Mucosa of rectum (tissue), 2 donors: ENCODE data around the gene MRC2.
"Not testable (repeated sequence)": the region's sequence is repeated elsewhere in the genome, so short reads cannot be mapped to it uniquely, and the experiment has no call there.

ENCODE experiments used
- H3K27ac ChIP-seq, 2 donors: one replicate each; pipeline ENCODE4 v1.7.0; 2013; ENCODE audit warnings: inconsistent platforms in 2 of 2, low read depth in 2 of 2, low read length in 2 of 2
- H3K27me3 ChIP-seq, 2 donors: one replicate each; pipeline ENCODE4 v1.7.0; 2013; ENCODE audit warnings: low read length in 2 of 2; ENCODE audit not compliant: control insufficient read depth in 2 of 2, insufficient read depth in 2 of 2
- H3K36me3 ChIP-seq, 2 donors: one replicate each; pipeline ENCODE4 v1.7.0; 2013; ENCODE audit warnings: low read length in 2 of 2; ENCODE audit not compliant: control insufficient read depth in 2 of 2, insufficient read depth in 2 of 2
- H3K4me1 ChIP-seq, 2 donors: one replicate each; pipeline ENCODE4 v1.7.0; 2013; ENCODE audit warnings: low read length in 2 of 2, mild to moderate bottlenecking in 1 of 2; ENCODE audit not compliant: control insufficient read depth in 2 of 2, insufficient read depth in 2 of 2
- H3K4me3 ChIP-seq, 2 donors: one replicate each; pipeline ENCODE4 v1.7.0; 2013; ENCODE audit warnings: low read length in 2 of 2
- H3K9ac ChIP-seq, 2 donors: one replicate each; pipeline ENCODE4 v1.7.0; 2013; ENCODE audit warnings: low read length in 2 of 2, low read depth in 1 of 2, mild to moderate bottlenecking in 1 of 2
- H3K9me3 ChIP-seq, 2 donors: one replicate each; pipeline ENCODE4 v1.7.0; 2013; ENCODE audit warnings: low read length in 2 of 2; ENCODE audit not compliant: control insufficient read depth in 2 of 2
- donor health status: healthy.
- donor health status: Normal muscosa, but diverticular disease.

Gene MRC2

DNA sequence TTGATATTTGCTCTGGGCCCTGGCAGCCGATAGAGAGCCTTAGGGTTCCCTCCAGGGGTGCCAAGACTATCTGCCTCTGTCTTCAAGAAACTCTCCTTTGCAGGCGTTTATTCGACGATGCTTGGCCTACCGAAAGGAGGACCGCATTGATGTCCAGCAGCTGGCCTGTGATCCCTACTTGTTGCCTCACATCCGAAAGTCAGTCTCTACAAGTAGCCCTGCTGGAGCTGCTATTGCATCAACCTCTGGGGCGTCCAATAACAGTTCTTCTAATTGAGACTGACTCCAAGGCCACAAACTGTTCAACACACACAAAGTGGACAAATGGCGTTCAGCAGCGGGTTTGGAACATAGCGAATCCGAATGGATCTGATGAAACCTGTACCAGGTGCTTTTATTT is 15.2 kb upstream of the MRC2 start:
- H3K4me3 ChIP-seq, H3K27ac ChIP-seq, H3K27me3 ChIP-seq, H3K9ac ChIP-seq, H3K9me3 ChIP-seq, H3K4me1 ChIP-seq: not testable (repeated sequence)
- H3K36me3 ChIP-seq: peaks cover 43 to 64% of the 10 kb centered on the region in 2 donors

- H3K27ac ChIP-seq, H3K4me3 ChIP-seq, H3K9me3 ChIP-seq, H3K9ac ChIP-seq, H3K27me3 ChIP-seq, H3K4me1 ChIP-seq: not testable (repeated sequence)
- H3K36me3 ChIP-seq: peaks cover 38 to 57% of the 10 kb centered on the region in 2 donors
These were observed 14.4 kb upstream of the MRC2 start for GRCh38 chr17:62613095-62613494.

DNA sequence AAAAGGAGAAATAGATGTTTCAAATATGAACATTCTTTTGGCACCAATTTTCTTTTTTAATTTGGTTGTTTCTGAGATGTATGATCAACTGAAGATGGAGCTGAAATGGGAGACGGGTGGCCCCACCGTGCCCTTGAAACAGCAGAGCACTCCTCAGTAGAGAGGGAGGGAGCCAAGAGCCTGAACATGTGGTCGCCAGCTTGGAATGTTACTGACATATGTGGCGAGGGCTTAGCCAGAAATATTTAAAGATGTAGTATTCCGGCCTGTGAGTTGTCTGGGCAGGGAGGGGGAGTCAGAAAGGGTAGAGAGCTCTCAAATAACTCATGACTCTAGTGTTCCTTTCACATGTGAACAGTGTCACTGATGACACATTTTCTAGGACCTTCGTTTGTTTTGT is 13.3 kb upstream of the MRC2 start:
- H3K4me1 ChIP-seq: no peaks in the 10 kb centered on the region
- no peaks in the 10 kb centered on the region for H3K9me3 ChIP-seq
- no peak overlapping the region for H3K4me3 ChIP-seq
- H3K36me3 ChIP-seq: peaks cover 28 to 53% of the 10 kb centered on the region in 2 donors
- H3K9ac ChIP-seq: no peak overlapping the region
- no peak overlapping the region for H3K27ac ChIP-seq
- H3K27me3 ChIP-seq: no peaks in the 10 kb centered on the region

DNA sequence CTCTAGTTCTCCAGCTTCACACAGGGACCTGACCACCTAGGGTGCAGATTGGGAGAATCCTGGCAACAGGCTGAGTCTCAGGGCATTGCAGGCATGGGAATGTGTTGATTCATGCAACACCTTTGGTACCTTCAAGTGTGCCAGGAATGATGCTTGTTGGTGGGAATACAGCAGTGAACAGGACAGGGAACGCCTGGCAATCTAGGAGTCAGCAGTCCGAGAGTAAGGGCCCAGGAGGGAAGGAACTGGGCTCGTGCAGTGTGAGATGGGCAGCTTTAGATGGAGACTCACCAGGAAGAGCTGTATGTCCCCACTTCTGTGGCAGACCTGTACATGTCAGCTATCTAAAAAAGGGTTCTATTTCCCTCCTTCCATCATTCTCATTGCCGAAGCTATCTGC is 12.0 kb upstream of the MRC2 start:
- Histone ChIP-seq H3K4me3 (no peak overlapping the region), H3K9me3 (no peaks in the 10 kb centered on the region), H3K27me3 (no peaks in the 10 kb centered on the region), H3K4me1 (no peaks in the 10 kb centered on the region), H3K36me3 (peaks cover 17 to 45% of the 10 kb centered on the region in 2 donors), H3K27ac (no peak overlapping the region), H3K9ac (no peak overlapping the region)

DNA sequence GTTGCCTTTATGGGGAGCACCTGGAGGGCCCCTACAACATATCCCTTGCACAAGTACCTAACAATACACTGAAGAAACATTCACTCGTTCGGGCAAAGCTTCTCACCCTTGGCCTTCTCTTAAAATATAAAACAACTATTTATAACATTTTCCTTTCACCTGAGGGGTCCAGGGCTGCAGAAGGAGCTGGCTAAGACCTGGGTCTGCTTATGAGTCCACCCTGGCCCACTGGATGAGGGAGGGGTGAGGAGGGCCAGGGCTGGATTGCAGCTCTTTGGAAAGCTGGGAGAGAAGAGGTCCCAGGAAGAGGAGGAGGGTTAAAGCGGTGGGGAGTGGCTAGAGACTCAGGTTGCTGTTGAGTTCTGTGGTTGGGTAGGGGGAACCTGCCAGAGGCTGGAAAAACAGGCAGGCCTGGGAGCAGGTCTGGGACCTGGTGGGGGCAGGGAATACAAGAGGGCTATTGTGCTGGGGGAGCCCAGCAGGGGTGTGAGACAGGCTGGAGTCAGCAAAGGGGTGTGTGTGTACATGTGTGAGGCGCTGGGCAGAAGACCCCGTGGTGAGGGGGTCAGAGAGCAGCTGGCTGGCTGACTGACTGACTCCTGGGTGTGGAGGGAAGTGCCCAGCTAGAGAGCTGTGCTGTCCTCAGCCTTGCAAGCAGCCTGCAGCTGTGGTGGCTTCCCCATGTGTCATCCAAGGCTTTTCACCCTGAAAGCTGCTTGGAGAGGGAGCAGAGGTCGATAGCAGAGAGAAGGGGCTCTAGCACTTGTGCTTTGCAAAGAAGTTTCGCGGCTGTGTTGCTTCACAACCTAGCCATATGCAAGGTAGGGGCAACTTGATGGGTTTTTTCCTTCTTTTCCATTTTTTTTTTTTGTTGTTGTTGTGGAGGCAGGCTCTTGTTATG is 10.2 kb upstream of the MRC2 start:
- Histone ChIP-seq H3K27me3 (no peaks in the 10 kb centered on the region), H3K4me1 (no peaks in the 10 kb centered on the region), H3K9me3 (no peaks in the 10 kb centered on the region), H3K4me3 (no peak overlapping the region), H3K36me3 (peaks cover 11 to 31% of the 10 kb centered on the region in 2 donors), H3K9ac (no peak overlapping the region), H3K27ac (no peak overlapping the region)

- Histone ChIP-seq H3K4me3 (no peak overlapping the region), H3K9me3 (no peaks in the 10 kb centered on the region), H3K27ac (no peak overlapping the region), H3K27me3 (no peaks in the 10 kb centered on the region), H3K36me3 (peaks cover 11 to 31% of the 10 kb centered on the region in 2 donors), H3K9ac (no peak overlapping the region), H3K4me1 (no peaks in the 10 kb centered on the region)
These were observed 9.5 kb upstream of the MRC2 start for GRCh38 chr17:62617894-62618472.

DNA sequence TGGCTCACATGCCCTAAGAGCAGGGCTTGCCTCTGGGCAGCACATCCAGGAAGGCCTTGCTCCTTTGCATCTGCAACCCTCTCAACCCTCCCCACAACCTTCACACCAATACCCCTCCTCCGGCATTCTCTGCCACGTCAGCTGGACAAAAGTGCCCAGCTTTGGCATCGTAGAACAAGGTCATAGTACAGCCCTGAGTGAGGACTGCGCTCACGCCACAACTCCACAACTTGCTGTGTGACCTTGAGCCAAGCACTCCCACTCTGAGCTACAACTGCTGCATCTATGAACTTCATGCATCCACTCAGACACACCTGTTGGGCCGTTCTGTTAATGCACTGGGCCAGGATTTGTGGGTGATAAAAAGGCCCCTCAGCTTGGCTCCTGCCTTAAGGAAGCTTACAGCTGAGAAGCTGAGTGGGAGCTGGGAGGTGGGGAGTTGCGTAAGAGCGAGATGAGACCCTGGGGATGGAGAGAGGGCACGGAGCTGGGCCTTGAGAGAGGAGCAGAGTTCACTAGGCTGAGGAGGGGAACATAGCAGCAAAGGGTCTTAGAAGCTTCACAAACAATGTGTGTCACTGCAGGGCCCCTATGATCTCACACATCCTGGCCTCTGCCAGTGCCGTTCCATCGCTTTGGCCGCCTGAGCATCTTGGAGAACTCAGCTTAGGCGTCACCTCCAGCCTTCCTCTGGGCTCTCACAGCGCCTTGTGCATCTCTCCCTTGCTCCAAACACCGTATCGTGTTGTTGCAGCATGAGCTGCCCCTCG is 8.6 kb upstream of the MRC2 start:
- no peaks in the 10 kb centered on the region for H3K27me3 ChIP-seq
- H3K4me1 ChIP-seq: no peaks in the 10 kb centered on the region
- H3K9me3 ChIP-seq: no peaks in the 10 kb centered on the region

DNA sequence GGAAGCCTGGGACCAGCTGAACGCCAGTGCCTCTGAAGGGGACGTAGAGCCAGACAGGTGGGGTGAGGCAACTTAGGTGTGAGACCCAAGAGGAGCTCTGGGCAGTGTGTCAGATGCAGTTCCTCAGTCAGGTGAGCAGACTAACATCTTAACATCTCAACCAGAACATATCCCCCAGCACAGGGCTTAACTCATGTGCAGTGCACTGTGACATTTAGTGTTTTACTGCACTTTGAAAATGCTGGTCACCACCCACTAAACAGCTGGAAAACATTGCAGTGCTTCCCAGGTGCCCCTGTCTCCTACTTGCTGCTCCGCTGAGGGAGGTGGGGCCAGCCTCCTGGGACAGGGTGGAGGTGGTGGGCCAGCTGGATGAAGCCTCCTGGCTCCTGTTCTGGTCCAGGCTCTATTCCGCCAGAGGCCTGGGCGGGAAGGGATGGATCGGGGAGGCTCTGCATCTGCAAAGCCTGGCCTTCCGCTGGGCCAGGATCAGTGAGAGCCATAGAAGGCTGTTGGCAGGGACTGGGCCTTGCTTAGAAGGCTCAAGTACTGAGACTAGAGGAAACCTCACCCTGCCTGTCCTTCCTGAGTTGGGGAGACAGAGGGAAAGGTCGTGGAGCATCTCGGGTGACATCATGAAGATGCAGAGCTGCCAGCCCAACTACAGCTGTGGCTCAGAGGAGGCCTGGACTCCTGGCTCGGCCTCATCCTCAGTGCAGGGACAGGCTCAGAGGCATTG is 7.9 kb upstream of the MRC2 start:
- no peak overlapping the region for H3K9ac ChIP-seq
- H3K27me3 ChIP-seq: no peaks in the 10 kb centered on the region
- H3K4me1 ChIP-seq: no peaks in the 10 kb centered on the region
- H3K36me3 ChIP-seq: peaks cover 5 to 23% of the 10 kb centered on the region in 2 donors
- H3K27ac ChIP-seq: no peak overlapping the region
- H3K4me3 ChIP-seq: no peak overlapping the region
- no peaks in the 10 kb centered on the region for H3K9me3 ChIP-seq

More for the DNA sequence above, 8.6 kb upstream of the MRC2 start:
- Histone ChIP-seq H3K4me3 (no peak overlapping the region), H3K36me3 (peaks cover 11 to 28% of the 10 kb centered on the region in 2 donors), H3K27ac (no peak overlapping the region), H3K9ac (no peak overlapping the region)

GRCh38 chr17:62621223-62621622 is 6.2 kb upstream of the MRC2 start:
- Histone ChIP-seq H3K27me3 (no peaks in the 10 kb centered on the region), H3K9ac (no peak overlapping the region), H3K4me1 (peaks cover 0 to 6% of the 10 kb centered on the region in 2 donors), H3K9me3 (no peaks in the 10 kb centered on the region), H3K27ac (no peak overlapping the region), H3K4me3 (no peak overlapping the region), H3K36me3 (peaks cover 0 to 11% of the 10 kb centered on the region in 2 donors)
